ENCODE data around the gene FAM184B.

FAM184B gene

GRCh38 chr4:17781300-17782287 is at the start of gene FAM184B:
FAM184B (minus strand) TSS chr4:17781621; CDS start chr4:17781299, 322 bp downstream.
- peak; percentile 70 for DNase-seq

GRCh38 chr4:17823871-17824669 is 42.6 kb upstream of the FAM184B start:
- no peak for DNase-seq

GRCh38 chr4:17817027-17817426 is 35.6 kb upstream of the FAM184B start:
- peak; percentile 29 for DNase-seq

- DNase-seq, result no peak
Observed at GRCh38 chr4:17816142-17816541, 34.7 kb upstream of the FAM184B start.

- DNase-seq, result no peak
Observed at GRCh38 chr4:17814140-17814539, 32.7 kb upstream of the FAM184B start.

- no peak for DNase-seq
Observed at GRCh38 chr4:17812801-17813200, 31.4 kb upstream of the FAM184B start.

- DNase-seq, result no peak
Observed at GRCh38 chr4:17812125-17812524, 30.7 kb upstream of the FAM184B start.

- DNase-seq, result peak; percentile 68
Observed at GRCh38 chr4:17811078-17811603, 29.7 kb upstream of the FAM184B start.

- peak; percentile 98 for DNase-seq
Observed at GRCh38 chr4:17810260-17811077, 29.0 kb upstream of the FAM184B start, which contains the start of the genes DCAF16 and NCAPG. DCAF16 (minus strand) TSS chr4:17810757; CDS start chr4:17804141, 6,616 bp downstream. NCAPG (plus strand) TSS chr4:17810979; CDS start chr4:17811078, 99 bp downstream.

- DNase-seq, result peak; percentile 23
Observed at GRCh38 chr4:17809667-17810066, 28.2 kb upstream of the FAM184B start.

GRCh38 chr4:17807446-17807845 is 26.0 kb upstream of the FAM184B start:
- DNase-seq, result no peak

GRCh38 chr4:17805580-17806155 is 24.2 kb upstream of the FAM184B start:
- no peak for DNase-seq

GRCh38 chr4:17797808-17798207 is 16.4 kb upstream of the FAM184B start:
- no peak for DNase-seq

- DNase-seq, result no peak
Observed at GRCh38 chr4:17794730-17795129, 13.3 kb upstream of the FAM184B start.

GRCh38 chr4:17788956-17789355 is 7.5 kb upstream of the FAM184B start:
- DNase-seq, result no peak

GRCh38 chr4:17787315-17787714 is 5.9 kb upstream of the FAM184B start:
- no peak for DNase-seq

- no peak for DNase-seq
Observed at GRCh38 chr4:17786567-17786966, 5.1 kb upstream of the FAM184B start.

GRCh38 chr4:17785858-17786257 is 4.4 kb upstream of the FAM184B start:
- DNase-seq, result peak; percentile 17

GRCh38 chr4:17780501-17781299 is 721 bp downstream of the FAM184B start:
- peak; percentile 60 for DNase-seq

GRCh38 chr4:17778431-17778830 is 3.0 kb downstream of the FAM184B start:
- DNase-seq, result no peak

- DNase-seq, result peak; percentile 18
Observed at GRCh38 chr4:17773135-17773698, 8.2 kb downstream of the FAM184B start.
